MG63 (cell line): Measurements from ENCODE around the gene SNIP1. TPM values are rescaled to one million over a fixed set of nuclear protein-coding genes. Genes with fewer than 3 reads are reported as not detected.
"Not testable (repeated sequence)": the region's sequence is repeated elsewhere in the genome, so short reads cannot be mapped to it uniquely, and the experiment has no call there.

Source experiments
- DNase-seq: peaks from one replicate; pipeline ENCODE4 v3.0.0-alpha.2; 2020
- H3K27me3 ChIP-seq: fragments of 250-450 bp; sonication (Bioruptor Pico); 2 replicates; pipeline ENCODE4 v1.5.1; 2020; ENCODE audit warnings: mild to moderate bottlenecking, moderate library complexity
- H3K36me3 ChIP-seq: fragments of 250-450 bp; sonication (Bioruptor Pico); 2 replicates; pipeline ENCODE4 v1.5.1; 2020; ENCODE audit warnings: mild to moderate bottlenecking, moderate library complexity
- H3K4me3 ChIP-seq: fragments of 250-450 bp; sonication (Bioruptor Pico); 2 replicates; pipeline ENCODE4 v1.5.1; 2020; ENCODE audit warnings: mild to moderate bottlenecking, moderate library complexity
- H3K9me3 ChIP-seq: fragments of 250-450 bp; sonication (Bioruptor Pico); 2 replicates; pipeline ENCODE4 v1.5.1; 2020; ENCODE audit warnings: mild to moderate bottlenecking, moderate library complexity
- total RNA-seq: library from RNA; depleted of rRNA; stranded (reverse); fragments of >200 nt; shearing (Covaris generic); gene quantifications from 2 replicates; pipeline ENCODE4 v1.2.3, GENCODE V29; 2014; ENCODE audit warnings: low replicate concordance

The SNIP1 gene
- total RNA-seq, 1 experiment from 2014 or later = 7.2 TPM

DNA sequence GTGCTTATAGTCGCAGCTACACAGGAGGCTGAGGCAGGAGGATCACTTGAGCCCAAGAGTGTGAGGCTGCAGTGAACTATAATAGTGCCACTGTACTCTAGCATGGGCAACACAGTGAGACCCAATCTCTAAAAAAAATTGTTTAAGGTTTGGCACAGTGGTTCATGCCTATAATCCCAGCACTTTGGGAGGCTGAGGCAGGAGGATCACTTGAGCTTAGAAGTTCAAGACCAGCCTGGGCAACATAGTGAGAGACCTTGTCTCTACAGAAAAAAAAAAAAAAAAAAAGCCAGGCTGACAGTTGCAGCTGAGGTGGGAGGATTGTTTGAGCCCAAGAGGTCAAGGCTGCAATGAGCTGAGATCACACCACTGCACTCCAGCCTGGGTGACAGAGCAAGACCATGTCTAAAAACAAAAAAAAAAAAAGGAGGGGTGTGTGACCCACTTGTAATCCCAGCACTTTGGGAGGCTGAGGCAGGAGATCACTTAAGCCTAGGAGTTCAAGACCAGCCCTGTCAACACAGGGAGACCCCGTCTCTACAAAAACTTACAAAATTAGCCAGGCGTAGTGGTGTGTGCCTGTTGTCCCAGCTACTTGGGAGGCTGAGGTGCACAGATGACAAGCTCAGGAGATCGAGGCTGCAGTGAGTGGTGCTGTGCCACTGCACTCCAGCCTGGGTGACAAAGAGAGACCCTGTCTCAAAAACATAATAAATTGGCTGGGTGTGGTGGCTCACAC is 21.5 kb downstream of the SNIP1 start:
- not testable (repeated sequence) for H3K9me3 ChIP-seq, H3K4me3 ChIP-seq, DNase-seq, H3K27me3 ChIP-seq
- H3K36me3 ChIP-seq = peaks cover 26% of the 10 kb centered on the region

- H3K9me3 ChIP-seq, H3K36me3 ChIP-seq, H3K4me3 ChIP-seq, H3K27me3 ChIP-seq, DNase-seq: not testable (repeated sequence)
These were observed 24.2 kb downstream of the SNIP1 start for GRCh38 chr1:37529888-37530287.

- Histone ChIP-seq H3K27me3 (no peaks in the 10 kb centered on the region), H3K36me3 (no peaks in the 10 kb centered on the region), H3K9me3 (peaks cover 2% of the 10 kb centered on the region; the same call in 1 of the 2 replicates), H3K4me3 (no peak overlapping the region)
- DNase-seq = no peak
These were observed 34.5 kb downstream of the SNIP1 start for GRCh38 chr1:37519613-37520012.

GRCh38 chr1:37518929-37519328 is 35.2 kb downstream of the SNIP1 start:
- H3K27me3 ChIP-seq, H3K9me3 ChIP-seq, DNase-seq, H3K36me3 ChIP-seq, H3K4me3 ChIP-seq: not testable (repeated sequence)

DNA sequence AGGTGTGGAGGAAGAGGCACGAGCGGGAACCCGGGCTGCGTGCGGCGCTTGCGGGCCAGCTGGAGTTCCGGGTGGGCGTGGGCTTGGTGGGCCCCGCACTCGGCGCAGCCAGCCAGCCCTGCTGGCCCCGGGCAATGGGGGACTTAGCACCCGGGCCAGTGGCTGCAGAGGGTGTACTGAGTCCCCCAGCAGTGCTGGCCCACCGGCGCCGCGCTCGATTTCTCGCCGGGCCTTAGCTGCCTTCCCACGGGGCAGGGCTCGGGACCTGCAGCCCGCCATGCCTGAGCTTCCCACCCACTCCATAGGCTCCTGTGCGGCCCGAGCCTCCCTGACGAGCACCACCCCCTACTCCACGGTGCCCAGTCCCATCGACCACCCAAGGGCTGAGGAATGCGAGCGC is 35.9 kb downstream of the SNIP1 start:
- H3K9me3 ChIP-seq, H3K4me3 ChIP-seq, H3K36me3 ChIP-seq, H3K27me3 ChIP-seq, DNase-seq: not testable (repeated sequence)

DNA sequence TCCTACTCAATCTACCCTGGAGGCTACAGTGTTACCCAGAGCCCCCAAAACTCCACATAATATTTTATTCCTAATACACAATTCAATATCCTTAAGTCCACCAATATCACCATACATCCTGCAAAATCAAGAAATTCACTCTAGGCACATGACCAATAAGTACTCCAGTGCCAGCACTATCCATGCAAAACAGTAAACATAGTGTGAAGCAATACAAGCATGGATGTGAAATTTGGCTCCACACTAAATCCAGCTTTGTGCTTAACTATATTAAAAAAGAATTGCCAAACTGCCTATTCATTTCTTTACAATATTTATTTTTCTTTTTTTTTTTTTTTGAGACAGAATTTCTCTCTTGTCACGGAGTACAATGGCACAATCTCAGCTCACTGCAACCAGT is 36.5 kb downstream of the SNIP1 start:
- Histone ChIP-seq H3K9me3 (no peaks in the 10 kb centered on the region), H3K36me3 (peaks cover 9% of the 10 kb centered on the region), H3K4me3 (no peak overlapping the region), H3K27me3 (no peaks in the 10 kb centered on the region)
- no peak for DNase-seq

- peak overlapping the region; percentile 70 for H3K4me3 ChIP-seq
- no peaks in the 10 kb centered on the region for H3K27me3 ChIP-seq
- H3K9me3 ChIP-seq = no peaks in the 10 kb centered on the region
- H3K36me3 ChIP-seq = peaks cover 24% of the 10 kb centered on the region
- no peak for DNase-seq
These were observed 38.7 kb downstream of the SNIP1 start for GRCh38 chr1:37515185-37516034.

GRCh38 chr1:37514350-37515184 is 39.5 kb downstream of the SNIP1 start, which contains the start of gene MEAF6:
TSS of gene MEAF6 (minus strand) at chr1:37514766. CDS start at chr1:37514746, 20 bp downstream.
- peak; percentile 82 for DNase-seq
- Histone ChIP-seq H3K9me3 (no peaks in the 10 kb centered on the region), H3K27me3 (no peaks in the 10 kb centered on the region), H3K4me3 (peak within 1 kb of the TSS; percentile 70), H3K36me3 (peaks cover 25% of the 10 kb centered on the region)

GRCh38 chr1:37513795-37514349 is 40.2 kb downstream of the SNIP1 start:
- DNase-seq = peak; percentile 17
- Histone ChIP-seq H3K4me3 (peak overlapping the region; percentile 70), H3K9me3 (no peaks in the 10 kb centered on the region), H3K36me3 (peaks cover 28% of the 10 kb centered on the region), H3K27me3 (no peaks in the 10 kb centered on the region)

DNA sequence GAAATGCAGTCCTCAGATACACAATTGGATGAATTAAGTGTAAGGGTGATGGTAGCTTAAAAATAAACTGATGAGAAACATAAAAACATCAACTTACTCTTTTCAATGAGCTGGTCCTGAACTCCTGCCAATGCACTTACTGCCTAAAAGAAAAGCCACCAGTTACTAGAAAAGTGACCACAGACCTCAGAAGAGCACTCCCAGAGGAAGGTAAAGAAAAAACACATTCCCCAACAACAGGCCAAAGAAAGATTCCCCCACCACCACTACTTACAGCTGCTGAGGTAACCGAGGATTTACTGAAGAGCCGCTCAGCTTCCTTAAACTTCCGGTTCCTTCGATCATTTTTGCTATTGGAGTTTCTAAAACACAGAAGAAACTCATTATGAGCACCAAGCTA is 44.9 kb downstream of the SNIP1 start:
- Histone ChIP-seq H3K4me3 (no peak overlapping the region), H3K27me3 (no peaks in the 10 kb centered on the region), H3K9me3 (no peaks in the 10 kb centered on the region), H3K36me3 (peaks cover 54% of the 10 kb centered on the region)
- DNase-seq = peak; percentile 12

DNA sequence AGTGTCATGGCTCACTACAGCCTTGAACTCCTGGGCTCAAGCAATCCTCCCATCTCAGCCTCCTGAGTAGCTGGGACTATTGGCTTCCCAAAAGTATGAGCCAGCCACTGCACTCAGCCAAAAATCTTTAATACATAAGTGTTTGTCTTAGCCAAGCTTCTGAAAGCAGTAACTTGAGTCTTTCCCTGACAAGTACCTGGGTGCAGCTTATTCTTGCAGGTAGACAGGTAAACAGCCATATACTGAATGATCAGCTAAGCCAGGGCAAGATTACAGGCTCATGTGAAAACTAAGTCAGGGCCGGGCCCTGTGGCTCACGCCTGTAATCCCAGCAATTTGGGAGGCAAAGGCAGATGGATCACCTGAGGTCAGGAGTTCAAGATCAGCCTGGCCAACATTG is 47.4 kb downstream of the SNIP1 start:
- Histone ChIP-seq H3K9me3 (no peaks in the 10 kb centered on the region), H3K4me3 (no peak overlapping the region), H3K36me3 (peaks cover 50% of the 10 kb centered on the region), H3K27me3 (no peaks in the 10 kb centered on the region)
- no peak for DNase-seq

DNA sequence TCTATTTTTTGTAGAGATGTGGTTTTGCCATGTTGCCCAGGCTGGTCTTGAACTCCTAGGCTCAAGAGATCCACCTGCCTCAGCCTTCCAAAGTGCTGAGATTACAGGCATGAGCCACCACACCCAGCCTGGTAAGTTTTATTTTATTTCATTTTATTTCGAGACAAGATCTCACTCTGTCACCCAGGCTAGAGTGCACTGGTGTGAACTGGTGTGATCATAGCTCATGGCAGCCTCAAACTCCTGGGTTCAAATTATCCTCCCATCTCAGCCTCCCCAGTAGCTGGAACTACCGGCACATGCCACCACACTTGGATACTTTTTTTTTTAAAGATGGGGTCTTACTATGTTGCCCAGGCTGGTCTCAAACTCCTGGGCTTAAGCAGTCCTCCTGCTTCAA is 51.3 kb downstream of the SNIP1 start:
- H3K4me3 ChIP-seq, DNase-seq, H3K9me3 ChIP-seq, H3K27me3 ChIP-seq: not testable (repeated sequence)
- H3K36me3 ChIP-seq = peaks cover 52% of the 10 kb centered on the region

- DNase-seq = no peak
These were observed 52.0 kb downstream of the SNIP1 start for GRCh38 chr1:37502104-37502503.

DNA sequence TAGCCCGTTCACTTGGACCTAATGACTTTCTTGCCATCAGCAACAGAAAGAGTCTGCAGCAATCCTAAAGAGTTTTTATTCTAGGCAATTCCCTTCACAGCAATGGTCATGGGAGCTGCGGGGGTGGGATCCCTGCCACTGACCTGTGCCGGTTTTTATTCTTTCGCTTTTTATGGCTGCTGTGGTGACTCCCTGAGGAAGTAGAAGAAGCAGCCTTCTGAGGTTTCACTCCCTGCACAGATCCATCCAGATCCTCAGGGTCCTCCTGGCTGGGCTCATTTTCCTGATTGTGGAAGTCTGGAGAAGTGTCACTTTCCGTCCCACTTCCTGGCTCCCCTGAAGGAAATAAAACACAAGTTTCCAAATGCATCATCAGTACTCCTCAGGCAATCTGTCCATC is 52.4 kb downstream of the SNIP1 start:
- Histone ChIP-seq H3K36me3 (peaks cover 55% of the 10 kb centered on the region), H3K9me3 (no peaks in the 10 kb centered on the region), H3K27me3 (no peaks in the 10 kb centered on the region), H3K4me3 (no peak overlapping the region)
- DNase-seq = no peak

More at GRCh38 chr1:37502104-37502503, 52.0 kb downstream of the SNIP1 start:
- H3K9me3 ChIP-seq = no peaks in the 10 kb centered on the region
- H3K27me3 ChIP-seq = no peaks in the 10 kb centered on the region
- no peak overlapping the region for H3K4me3 ChIP-seq
- peaks cover 58% of the 10 kb centered on the region for H3K36me3 ChIP-seq

DNA sequence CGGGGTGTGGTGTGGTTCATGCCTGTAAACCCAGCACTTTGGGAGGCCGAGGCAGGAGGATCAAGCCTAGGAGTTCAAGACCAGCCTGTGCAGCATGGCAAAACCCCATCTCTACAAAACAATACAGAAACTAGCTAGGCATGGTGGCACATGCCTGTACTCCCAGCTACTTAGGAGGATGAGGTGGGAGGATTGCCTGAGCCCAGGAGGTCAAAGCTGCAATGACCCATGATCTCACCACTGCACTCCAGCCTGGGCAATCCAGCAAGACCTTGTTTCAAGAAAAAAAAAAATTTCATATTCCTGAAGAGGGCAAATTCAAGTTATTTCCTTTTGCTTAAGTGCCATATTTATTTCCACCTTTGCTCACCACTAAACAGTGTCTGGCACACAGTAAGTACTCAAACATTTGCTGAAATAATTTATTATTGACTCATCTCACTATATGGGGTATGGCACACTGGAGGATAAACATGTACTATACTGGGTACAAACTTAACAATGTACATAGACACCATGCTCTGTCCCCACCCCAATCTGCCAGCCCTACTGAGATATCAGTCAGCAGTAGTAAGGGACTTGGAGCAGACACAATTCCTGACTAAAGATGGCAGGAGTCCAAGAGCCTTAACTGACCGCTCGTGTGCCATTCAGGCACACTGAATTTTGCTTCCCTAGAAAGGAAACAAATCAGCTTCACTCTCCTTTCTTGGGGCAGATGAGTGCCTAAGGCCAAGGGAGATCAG is 55.0 kb downstream of the SNIP1 start:
- Histone ChIP-seq H3K9me3 (no peaks in the 10 kb centered on the region), H3K4me3 (no peak overlapping the region), H3K27me3 (no peaks in the 10 kb centered on the region), H3K36me3 (peaks cover 45% of the 10 kb centered on the region)
- DNase-seq = peak; percentile 81

GRCh38 chr1:37497832-37498231 is 56.3 kb downstream of the SNIP1 start:
- H3K4me3 ChIP-seq = no peak overlapping the region
- DNase-seq = no peak
- H3K27me3 ChIP-seq = no peaks in the 10 kb centered on the region
- no peaks in the 10 kb centered on the region for H3K9me3 ChIP-seq
- H3K36me3 ChIP-seq = peaks cover 50% of the 10 kb centered on the region
